ENCODE data around the gene SLC11A2.
A peak's percentile ranks its signal among the peaks of the same experiment; 100 is the strongest.
"Not testable (repeated sequence)": the region's sequence is repeated elsewhere in the genome, so short reads cannot be mapped to it uniquely, and the experiment has no call there.

SLC11A2 gene

DNA sequence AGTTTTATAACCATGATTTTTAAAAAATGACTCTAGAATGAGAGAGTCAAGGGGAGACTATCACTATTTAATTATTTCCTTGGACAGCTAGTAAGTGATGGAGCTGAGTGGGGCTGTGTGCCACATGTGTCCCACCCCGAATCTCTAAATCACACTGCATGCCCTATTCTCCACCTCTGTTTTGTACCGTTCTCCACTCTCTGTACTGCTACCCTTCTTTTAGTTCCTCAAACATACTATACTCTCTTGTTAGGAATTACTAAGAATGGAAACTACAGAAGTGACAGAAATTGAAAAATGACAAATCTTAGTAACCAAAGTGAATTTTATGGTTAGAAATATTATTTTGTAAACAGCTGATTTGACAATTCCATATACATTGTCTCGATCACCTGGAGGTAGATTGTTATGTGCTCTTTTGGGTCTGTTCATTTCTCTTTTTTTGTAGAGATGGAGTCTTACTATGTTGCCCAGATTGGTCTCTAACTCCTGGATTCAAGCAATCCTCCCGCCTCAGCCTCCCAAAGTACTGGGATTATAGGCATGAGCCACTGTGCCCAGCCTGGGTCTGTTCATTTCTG lies 35.9 kb downstream of the SLC11A2 start:
- no peak for DNase-seq (ENCODE audit: low read depth)

DNA sequence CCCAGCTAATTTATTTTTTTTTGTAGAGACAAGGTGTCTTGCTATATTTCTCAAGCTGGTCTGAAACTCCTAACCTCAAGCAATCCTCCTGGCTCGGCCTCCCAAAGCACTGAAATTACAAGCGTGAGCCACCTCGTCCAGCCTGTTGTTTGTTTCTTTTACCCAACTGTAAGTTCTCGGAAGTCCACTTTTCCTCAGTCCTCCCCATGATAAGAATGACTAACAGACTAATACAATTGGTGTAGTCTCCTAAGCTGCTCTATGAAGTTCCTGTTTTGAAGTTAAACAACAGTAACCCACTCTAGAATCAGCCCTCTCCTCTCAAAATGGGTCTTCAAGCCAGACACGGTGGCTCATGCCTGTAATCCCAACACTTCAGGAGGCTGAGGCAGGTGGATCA lies 37.3 kb downstream of the SLC11A2 start:
- DNase-seq (ENCODE audit: low read depth) = no peak

DNA sequence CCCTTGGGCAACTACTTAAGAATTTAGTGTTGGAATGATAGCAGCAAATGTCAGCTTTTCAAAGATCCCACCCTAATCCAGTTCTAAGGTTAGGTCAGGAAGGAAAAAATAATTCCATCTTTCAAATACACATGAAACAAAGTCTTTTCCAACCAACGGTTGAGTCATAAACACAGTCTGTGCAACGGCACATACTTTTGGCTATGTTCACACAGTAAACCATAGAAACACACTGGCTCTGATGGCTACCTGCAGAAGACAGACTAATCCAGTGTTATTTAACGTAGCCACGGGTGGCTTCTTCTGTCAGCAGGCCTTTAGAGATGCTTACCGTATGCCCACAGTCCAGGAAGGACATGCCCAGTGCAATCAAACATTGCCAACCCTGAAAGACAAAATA lies 38.1 kb downstream of the SLC11A2 start:
- peak; percentile 85 for DNase-seq (ENCODE audit: low read depth)

DNA sequence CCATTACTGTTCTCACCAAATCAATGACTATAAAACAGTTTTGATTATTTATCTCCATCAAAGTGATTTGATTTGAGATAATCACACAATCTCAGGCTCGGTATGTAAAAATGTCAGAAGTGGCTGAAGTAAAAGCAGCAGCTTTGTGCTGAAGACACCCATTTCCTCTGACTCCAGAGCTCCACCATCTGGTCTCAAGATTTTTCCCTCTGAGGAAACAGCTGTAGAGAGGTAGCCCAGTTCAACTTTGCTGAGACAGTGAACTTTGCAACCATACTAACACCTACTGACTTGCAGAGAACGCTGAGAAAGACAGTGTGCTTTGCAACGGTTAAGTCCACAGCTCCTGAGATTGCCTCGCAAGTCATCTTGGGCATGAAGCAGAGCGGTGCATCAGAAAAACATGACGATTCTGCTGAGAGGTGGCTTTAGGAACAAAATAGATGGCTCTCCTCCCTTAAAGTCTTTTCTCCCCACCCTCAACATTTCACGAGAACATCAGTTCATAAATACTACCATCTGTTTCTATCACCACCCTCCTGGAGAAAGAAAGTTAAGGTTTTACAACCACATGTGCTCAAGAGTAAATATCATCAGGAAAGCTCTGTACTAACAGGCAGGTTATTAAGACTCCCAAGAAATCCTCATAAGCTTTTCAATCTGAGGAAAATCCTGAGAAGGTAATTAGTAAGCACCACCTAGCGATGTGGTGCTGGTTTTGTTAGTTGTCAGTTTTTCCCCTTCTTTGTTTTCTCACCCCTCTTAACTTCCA lies 39.0 kb downstream of the SLC11A2 start:
- DNase-seq (ENCODE audit: low read depth) = peak; percentile 77

- peak; percentile 69 for DNase-seq (ENCODE audit: low read depth)
These were observed 40.9 kb downstream of the SLC11A2 start for GRCh38 chr12:50985322-50985721.

DNA sequence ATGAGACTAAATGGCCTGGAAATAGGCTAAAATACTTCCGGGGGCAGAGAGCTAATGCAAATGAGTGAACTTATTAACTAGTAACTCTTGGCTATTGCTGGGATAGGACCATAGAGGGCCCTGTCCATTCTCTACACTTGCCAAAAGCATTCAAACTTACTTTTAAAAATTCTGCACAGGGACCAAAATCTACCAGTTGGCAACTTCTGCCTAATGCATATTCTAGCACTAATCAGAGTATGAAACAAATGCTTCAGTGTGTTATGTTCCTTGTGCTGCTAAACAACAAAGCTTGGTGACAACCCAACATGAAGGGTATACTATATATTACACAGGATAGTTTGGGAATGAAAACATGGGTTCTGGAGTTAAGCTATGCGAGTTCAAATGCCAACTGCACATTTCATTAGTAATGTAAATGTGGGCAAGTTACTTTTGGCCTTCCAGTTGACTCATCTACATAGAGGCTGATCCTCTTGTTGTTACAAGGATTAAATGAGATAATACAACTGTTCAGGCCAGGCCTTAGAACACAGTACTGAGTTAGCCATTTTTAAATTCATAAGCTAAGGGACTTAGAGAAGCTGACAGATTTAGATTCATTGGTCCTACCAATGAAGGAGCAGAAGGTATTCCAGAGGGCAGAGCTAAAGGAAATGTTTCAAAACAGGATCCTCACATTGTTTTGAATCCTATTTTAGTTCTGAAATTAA lies 41.4 kb downstream of the SLC11A2 start:
- DNase-seq (ENCODE audit: low read depth) = peak; percentile 66

GRCh38 chr12:50981319-50982239 lies 44.6 kb downstream of the SLC11A2 start:
- DNase-seq (ENCODE audit: low read depth) = peak; percentile 14

DNA sequence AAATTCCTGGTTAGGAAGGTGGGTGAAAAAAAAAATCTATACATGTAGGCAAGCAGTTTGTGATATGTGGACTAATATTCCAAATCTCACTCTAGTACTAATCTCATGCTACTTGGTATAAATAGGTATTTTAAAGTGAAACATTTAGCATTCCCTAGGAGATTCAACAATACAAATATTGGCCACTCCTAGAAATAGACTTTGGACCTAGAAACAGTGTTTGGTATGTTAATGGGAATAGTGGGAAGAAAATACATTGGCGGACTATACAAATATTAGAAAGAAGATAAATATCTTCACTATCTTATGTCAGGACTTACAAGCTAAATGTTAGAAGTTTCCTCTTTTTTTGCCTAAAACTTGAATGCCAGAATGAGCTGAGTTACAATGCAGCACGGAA lies 45.6 kb downstream of the SLC11A2 start:
- no peak for DNase-seq (ENCODE audit: low read depth)

- DNase-seq (ENCODE audit: low read depth) = no peak
These were observed 46.7 kb downstream of the SLC11A2 start for GRCh38 chr12:50979369-50980052.

GRCh38 chr12:50971946-50972345 lies 54.2 kb downstream of the SLC11A2 start:
- DNase-seq (ENCODE audit: low read depth) = peak; percentile 49

DNA sequence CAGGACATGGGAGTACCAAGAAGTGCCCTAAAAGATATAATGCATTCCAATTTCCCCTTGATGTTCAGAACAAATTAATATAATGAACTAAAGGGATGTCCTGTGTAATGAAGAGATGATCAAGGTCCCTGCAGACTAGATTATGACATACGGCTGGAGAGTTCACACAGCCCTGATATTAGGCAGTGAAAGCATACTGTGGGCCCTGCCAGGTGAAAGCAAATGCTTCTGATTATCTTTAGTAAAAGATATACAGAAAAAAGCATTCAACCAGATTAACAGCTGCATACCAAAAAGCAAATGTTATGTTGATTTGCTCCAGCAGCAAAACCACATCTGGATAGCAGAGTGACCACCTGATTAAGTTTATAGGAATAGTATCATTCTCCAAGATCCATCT lies 61.8 kb downstream of the SLC11A2 start:
- DNase-seq (ENCODE audit: low read depth) = no peak

DNA sequence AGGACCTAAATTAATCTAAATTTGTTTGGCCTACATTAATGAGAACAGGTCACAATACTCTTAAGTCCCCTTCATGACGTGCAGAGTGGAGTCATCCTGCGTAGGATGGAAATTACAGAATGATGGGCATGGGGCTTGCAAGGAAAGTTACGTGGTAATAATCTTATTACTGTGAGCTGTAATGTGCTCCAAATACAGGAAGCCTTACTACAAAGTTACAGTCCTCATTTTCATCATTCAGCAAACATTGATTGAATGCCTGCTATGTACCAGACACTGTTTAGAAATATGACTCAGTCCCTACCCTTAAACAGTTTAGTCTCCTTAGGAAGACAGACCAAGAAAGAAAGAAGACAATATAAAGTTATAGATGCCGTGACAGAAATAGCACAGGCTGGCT lies 64.5 kb downstream of the SLC11A2 start:
- peak; percentile 88 for DNase-seq (ENCODE audit: low read depth)

DNA sequence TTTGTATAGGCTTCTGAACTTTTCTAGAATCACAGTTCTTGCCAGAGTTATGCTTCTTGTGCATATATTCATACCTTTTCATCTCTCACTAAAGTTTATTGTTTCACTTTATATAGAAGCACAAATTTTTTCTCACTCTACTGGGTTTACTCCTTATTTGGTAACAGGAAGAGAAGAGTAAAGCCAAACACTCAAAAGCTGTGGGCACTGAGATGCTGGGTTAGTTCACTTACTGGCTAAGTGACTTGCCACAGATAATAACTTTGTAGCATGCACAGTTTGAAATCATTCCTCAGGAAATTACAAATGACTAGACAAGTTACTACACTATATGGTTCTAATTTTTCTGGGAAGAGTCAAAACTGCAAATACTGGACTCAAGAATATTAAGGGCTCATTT lies 66.1 kb downstream of the SLC11A2 start:
- peak; percentile 66 for DNase-seq (ENCODE audit: low read depth)

DNA sequence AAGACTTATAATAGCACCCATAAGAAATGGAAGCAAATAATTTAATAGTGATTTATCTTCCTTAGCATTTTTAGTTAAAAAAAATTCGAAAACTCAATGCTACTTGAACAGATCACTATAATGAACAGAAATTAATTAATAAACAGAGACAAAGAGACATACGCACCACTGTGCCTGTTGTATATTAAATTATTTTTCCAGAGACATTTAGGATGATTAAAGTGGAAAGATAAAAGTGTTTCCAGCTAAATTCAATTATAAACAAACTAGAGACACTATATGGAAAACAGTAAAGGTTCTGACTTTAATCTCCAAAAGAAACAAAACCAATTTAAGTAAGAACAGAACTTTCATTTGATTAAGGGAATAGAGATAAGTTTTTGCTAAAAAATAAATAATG lies 70.5 kb downstream of the SLC11A2 start:
- DNase-seq (ENCODE audit: low read depth) = no peak

DNA sequence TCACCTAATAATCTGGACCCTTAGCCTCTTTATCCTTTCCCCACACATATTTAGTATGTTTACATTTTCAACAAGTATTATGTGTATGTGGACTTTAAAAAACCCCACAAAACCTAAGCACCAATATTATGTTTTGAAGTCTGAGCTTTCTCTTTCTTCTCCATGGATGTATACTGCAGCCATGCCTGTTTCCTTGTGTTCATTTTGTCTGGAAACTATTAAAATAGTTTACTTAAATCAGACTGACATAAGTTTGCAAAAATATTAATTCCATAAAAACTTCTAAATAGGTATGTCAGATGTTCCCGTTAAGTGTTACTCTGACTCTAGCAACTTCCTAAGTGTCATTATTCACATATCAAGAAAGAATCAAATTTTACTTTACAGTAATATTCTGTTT lies 70.9 kb downstream of the SLC11A2 start:
- no peak for DNase-seq (ENCODE audit: low read depth)

DNA sequence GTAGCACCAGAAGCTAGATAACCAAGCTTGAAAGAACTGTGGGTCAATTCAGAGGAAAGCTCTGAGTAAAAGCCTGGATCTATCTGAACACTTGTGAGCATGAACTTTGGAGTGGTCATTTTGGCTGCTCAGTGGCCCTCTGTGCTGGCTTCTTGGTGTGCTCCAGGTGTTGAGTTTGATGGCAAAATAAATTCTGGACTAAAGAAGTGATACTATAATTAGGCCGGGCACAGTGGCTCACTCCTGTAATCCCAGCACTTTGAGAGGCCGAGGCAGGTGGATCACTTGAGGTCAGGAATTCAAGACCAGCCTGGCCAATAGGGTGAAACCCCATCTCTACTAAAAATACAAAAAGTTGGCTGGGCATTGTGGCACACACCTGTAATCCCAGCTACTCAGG lies 71.4 kb downstream of the SLC11A2 start:
- DNase-seq (ENCODE audit: low read depth) = not testable (repeated sequence)

DNA sequence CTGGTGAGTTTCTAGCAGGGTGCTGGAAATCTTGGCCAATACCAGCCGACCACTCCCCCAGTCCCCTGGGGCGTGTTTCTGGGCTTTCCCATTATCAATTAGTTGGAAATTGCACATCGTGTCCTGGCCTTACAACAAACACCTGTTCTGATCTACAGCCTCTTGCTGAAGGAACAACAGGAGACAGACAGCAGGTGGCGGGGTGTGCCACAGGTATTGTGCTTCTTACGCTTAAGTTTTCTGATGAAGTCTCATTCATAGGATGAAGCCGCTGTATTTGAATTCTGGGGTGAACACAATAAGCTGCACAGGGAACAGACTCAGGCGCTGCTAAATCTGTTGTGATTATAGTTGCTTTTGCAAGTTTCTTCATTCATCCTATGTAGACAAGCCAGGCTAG lies 73.1 kb downstream of the SLC11A2 start:
- no peak for DNase-seq (ENCODE audit: low read depth)

- DNase-seq (ENCODE audit: low read depth) = no peak
These were observed 73.7 kb downstream of the SLC11A2 start, which contains the start of gene HIGD1C for GRCh38 chr12:50952510-50952909. HIGD1C (plus strand) TSS chr12:50952544; CDS start chr12:50953999, 1,455 bp downstream.

- peak; percentile 47 for DNase-seq (ENCODE audit: low read depth)
These were observed 75.1 kb downstream of the SLC11A2 start for GRCh38 chr12:50951112-50951511.

- no peak for DNase-seq (ENCODE audit: low read depth)
These were observed 76.3 kb downstream of the SLC11A2 start for GRCh38 chr12:50949801-50950302.

DNA sequence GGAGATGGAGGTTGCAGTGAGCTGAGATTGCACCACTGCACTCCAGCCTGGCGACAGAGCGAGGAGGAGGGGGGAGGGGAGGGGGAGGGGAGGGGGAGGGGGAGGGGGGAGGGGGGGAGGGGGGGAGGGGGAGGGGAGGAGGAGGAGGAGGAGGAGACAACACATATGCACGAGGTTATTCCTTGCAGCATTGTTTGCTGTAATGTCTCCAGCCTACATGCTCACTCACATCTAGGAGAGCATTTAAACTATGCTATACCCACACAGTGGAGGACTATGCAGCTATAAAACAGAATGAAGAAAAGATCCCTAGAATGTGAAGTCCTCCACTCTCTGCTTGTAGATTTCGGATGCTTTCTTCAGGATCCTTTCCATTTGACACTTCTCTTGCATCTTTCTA lies 77.4 kb downstream of the SLC11A2 start:
- DNase-seq (ENCODE audit: low read depth) = peak; percentile 35

Data from amniotic epithelial cell (primary cell).